Keratinocyte (primary cell): ENCODE data around the gene LAMB1. TPM values are rescaled to one million over a fixed set of nuclear protein-coding genes. Genes with fewer than 3 reads are reported as not detected.

ENCODE experiments used
- DNase-seq: peaks from one replicate; pipeline ENCODE4 v3.0.0-alpha.2; 2011; ENCODE audit warnings: low read depth, missing footprints, low spot score
- FAIRE-seq: peaks from 2 replicates; lab custom pipeline; 2011; peaks lifted over from hg19 to GRCh38; lab: Jason Lieb, UNC
- H2AFZ ChIP-seq: 2 replicates; pipeline ENCODE4 v1.6.0; 2012; ENCODE audit warnings: low read length, control low read depth, inconsistent platforms; ENCODE audit not compliant: control insufficient read depth
- H3K27ac ChIP-seq: 2 replicates; pipeline ENCODE4 v1.5.1; 2011; ENCODE audit warnings: low read length; ENCODE audit not compliant: control insufficient read depth, insufficient read depth
- H3K27me3 ChIP-seq: 3 replicates; pipeline ENCODE4 v1.6.0; 2011; ENCODE audit warnings: low read length; ENCODE audit not compliant: control insufficient read depth, insufficient read depth; ENCODE audit errors: extremely low read depth
- H3K36me3 ChIP-seq, 2 experiments: 2 replicates in 1 of 2; 3 replicates in 1 of 2; pipeline ENCODE4 v1.5.1; 2011; ENCODE audit warnings: low read length in 2 of 2, mild to moderate bottlenecking in 1 of 2; ENCODE audit not compliant: control insufficient read depth in 2 of 2, insufficient read depth in 2 of 2; ENCODE audit errors: extremely low read depth in 1 of 2
- H3K4me1 ChIP-seq: 3 replicates; pipeline ENCODE4 v1.5.1; 2011; ENCODE audit warnings: low read length; ENCODE audit not compliant: control insufficient read depth, insufficient read depth; ENCODE audit errors: extremely low read depth
- H3K4me2 ChIP-seq: 3 replicates; pipeline ENCODE4 v1.6.0; 2011; ENCODE audit warnings: low read depth, low read length; ENCODE audit not compliant: control insufficient read depth, insufficient read depth; ENCODE audit errors: extremely low read depth
- H3K4me3 ChIP-seq, 3 experiments: fragments of 200-600 bp in 1 of 3; sonication (generic) in 1 of 3; 2 replicates in 2 of 3; 3 replicates in 1 of 3; pipeline ENCODE4 v1.5.1; 2011 to 2016; ENCODE audit warnings: low read length in 3 of 3, mild to moderate bottlenecking in 3 of 3, control low read depth in 2 of 3, inconsistent platforms in 1 of 3, low read depth in 1 of 3, mixed read lengths in 1 of 3, mixed run types in 1 of 3, moderate library complexity in 1 of 3; ENCODE audit not compliant: control insufficient read depth in 2 of 3, insufficient read depth in 2 of 3; ENCODE audit errors: extremely low read depth in 1 of 3
- H3K79me2 ChIP-seq: 2 replicates; pipeline ENCODE4 v1.6.0; 2012; ENCODE audit warnings: low read length; ENCODE audit not compliant: control insufficient read depth, insufficient read depth
- H3K9ac ChIP-seq: 3 replicates; pipeline ENCODE4 v1.6.0; 2011; ENCODE audit warnings: low read length; ENCODE audit not compliant: control insufficient read depth, insufficient read depth; ENCODE audit errors: extremely low read depth
- H3K9me1 ChIP-seq: 3 replicates; pipeline ENCODE4 v1.6.0; 2011; ENCODE audit warnings: low read length; ENCODE audit not compliant: control insufficient read depth, insufficient read depth; ENCODE audit errors: extremely low read depth
- H3K9me3 ChIP-seq: 2 replicates; pipeline ENCODE4 v1.5.1; 2012; ENCODE audit warnings: low read depth, low read length; ENCODE audit not compliant: control insufficient read depth
- H4K20me1 ChIP-seq: 3 replicates; pipeline ENCODE4 v1.6.0; 2011; ENCODE audit warnings: low read length; ENCODE audit not compliant: control insufficient read depth, insufficient read depth; ENCODE audit errors: extremely low read depth
- EZH2 ChIP-seq: IDR thresholded peaks from one replicate; pipeline ENCODE4 v1.6.1; 2012; ENCODE audit warnings: inconsistent platforms, mild to moderate bottlenecking, low read length, moderate library complexity
- dilution Hi-C: fragments of 300-500 bp; cut with MboI; formaldehyde crosslinking; loops from one replicate; pipeline ENCODE4 v1.7.0; 2020; ENCODE audit warnings: low sequenced_read_pairs; ENCODE audit not compliant: extremely low pct_ligation_motif_present
- polyA plus RNA-seq, 5 experiments: library from polyadenylated mRNA; depleted of rRNA in 3 of 5; stranded (reverse) in 3 of 5; stranded (forward) in 1 of 5; unstranded in 1 of 5; fragments of >200 nt; gene quantifications; 1 replicate in 1 of 5; 2 replicates in 3 of 5; 3 replicates in 1 of 5; pipeline versions ENCODE4 v1.2.1 to v1.2.3, GENCODE V29; 2011 to 2012; ENCODE audit warnings: missing spikeins in 2 of 5, low read depth in 1 of 5, low replicate concordance in 1 of 5
- TF ChIP-seq, protein P1 (sequence below), 3 experiments: IDR thresholded peaks in 1 of 3; conservative IDR thresholded peaks in 1 of 3; optimal IDR thresholded peaks in 1 of 3; 2 replicates in 2 of 3; 3 replicates in 1 of 3; pipeline versions ENCODE3 to v1.5.1; 2011; ENCODE audit warnings: low read length in 3 of 3, mild to moderate bottlenecking in 3 of 3, moderate library complexity in 2 of 3, control low read depth in 1 of 3, inconsistent platforms in 1 of 3; ENCODE audit not compliant: insufficient read depth in 2 of 3; ENCODE audit errors: extremely low read depth in 1 of 3

LAMB1 gene
- polyA plus RNA-seq, 1 donor (not counting 4 experiments of a cell fraction or from before 2014, with no cell fraction given), result 97.9 TPM

GRCh38 chr7:107949443-107949935, 53.5 kb downstream of the LAMB1 start:
- dilution Hi-C loops, result no loop called here
- Histone ChIP-seq H3K36me3 (peaks cover 21 to 43% of the 10 kb centered on the region in 2 experiments), H3K9me3 (no peaks in the 10 kb centered on the region), H3K79me2 (no peaks in the 10 kb centered on the region), H3K4me1 (peaks cover 36% of the 10 kb centered on the region), H3K9me1 (peaks cover 3% of the 10 kb centered on the region), H3K27me3 (no peaks in the 10 kb centered on the region), H3K27ac (peak overlapping the region; percentile 16), H3K4me2 (peak overlapping the region; percentile 12), H4K20me1 (no peaks in the 10 kb centered on the region), H3K4me3 (no peak overlapping the region), H2AFZ (no peak overlapping the region), H3K9ac (no peak overlapping the region)
- DNase-seq, result no peak
- TF ChIP-seq, protein P1, sequence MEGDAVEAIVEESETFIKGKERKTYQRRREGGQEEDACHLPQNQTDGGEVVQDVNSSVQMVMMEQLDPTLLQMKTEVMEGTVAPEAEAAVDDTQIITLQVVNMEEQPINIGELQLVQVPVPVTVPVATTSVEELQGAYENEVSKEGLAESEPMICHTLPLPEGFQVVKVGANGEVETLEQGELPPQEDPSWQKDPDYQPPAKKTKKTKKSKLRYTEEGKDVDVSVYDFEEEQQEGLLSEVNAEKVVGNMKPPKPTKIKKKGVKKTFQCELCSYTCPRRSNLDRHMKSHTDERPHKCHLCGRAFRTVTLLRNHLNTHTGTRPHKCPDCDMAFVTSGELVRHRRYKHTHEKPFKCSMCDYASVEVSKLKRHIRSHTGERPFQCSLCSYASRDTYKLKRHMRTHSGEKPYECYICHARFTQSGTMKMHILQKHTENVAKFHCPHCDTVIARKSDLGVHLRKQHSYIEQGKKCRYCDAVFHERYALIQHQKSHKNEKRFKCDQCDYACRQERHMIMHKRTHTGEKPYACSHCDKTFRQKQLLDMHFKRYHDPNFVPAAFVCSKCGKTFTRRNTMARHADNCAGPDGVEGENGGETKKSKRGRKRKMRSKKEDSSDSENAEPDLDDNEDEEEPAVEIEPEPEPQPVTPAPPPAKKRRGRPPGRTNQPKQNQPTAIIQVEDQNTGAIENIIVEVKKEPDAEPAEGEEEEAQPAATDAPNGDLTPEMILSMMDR (optimal IDR thresholded peaks at IDR 0.05 in 1 of 3, IDR thresholded peaks at IDR 0.05 in 1 of 3, conservative IDR thresholded peaks at IDR 0.05 in 1 of 3; ENCODE audit: extremely low read depth in 1 of 3, insufficient read depth in 2 of 3, low read length in 3 of 3), result no peak
- no peak for TF ChIP-seq EZH2
- FAIRE-seq, result no peak

DNA sequence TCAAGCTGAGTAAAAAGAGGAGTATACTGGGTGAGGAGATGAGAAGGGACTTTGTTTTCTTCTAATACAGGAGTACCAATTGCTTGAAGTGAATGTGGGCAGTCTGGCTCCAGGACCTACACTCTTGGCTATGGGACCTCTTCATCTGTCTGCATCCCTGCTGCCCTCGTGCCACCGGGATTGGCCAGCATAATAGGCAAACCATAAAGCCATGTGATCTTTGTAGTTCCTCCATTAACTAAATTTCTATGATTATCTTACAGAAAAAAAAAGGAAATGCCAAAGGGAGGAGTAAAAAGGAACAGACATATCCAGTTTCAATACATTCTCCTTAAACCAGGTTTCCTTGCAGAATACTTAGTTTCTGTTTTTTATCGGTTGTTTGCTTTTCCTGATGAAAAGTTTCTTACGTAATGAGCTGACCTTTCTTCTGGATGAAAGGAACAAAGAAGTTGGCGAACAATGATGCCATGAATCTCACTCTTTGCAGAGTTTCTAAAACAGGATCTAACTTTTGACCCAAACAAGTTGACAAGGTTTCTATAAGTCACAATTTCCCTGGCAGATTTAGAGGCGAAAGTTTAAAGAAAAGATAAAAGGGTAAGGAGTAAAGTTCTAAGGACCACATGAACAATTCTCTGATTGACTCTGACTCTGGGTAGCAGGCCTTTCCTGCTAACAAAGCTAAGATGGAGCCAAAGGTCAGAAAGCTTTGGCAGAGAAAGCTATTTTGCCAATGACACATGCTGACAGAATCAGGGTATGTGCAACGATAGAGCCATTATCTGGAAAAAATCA, 54.1 kb downstream of the LAMB1 start:
- no peaks in the 10 kb centered on the region for H4K20me1 ChIP-seq
- dilution Hi-C loops, result no loop called here
- H3K4me3 ChIP-seq, result no peak overlapping the region
- H3K79me2 ChIP-seq, result no peaks in the 10 kb centered on the region
- H3K27ac ChIP-seq, result peak overlapping the region; percentile 16
- DNase-seq (no peak), FAIRE-seq (peak; percentile 57)
- no peak for TF ChIP-seq EZH2
- TF ChIP-seq, protein P1 (optimal IDR thresholded peaks at IDR 0.05 in 1 of 3, IDR thresholded peaks at IDR 0.05 in 1 of 3, conservative IDR thresholded peaks at IDR 0.05 in 1 of 3; ENCODE audit: extremely low read depth in 1 of 3, insufficient read depth in 2 of 3, low read length in 3 of 3), result no peak
- H2AFZ ChIP-seq, result no peak overlapping the region
- peaks cover 36% of the 10 kb centered on the region for H3K4me1 ChIP-seq
- H3K4me2 ChIP-seq, result peak overlapping the region; percentile 12
- H3K9me3 ChIP-seq, result no peaks in the 10 kb centered on the region
- H3K9me1 ChIP-seq, result peaks cover 3% of the 10 kb centered on the region
- no peak overlapping the region for H3K9ac ChIP-seq
- no peaks in the 10 kb centered on the region for H3K27me3 ChIP-seq
- peaks cover 20 to 48% of the 10 kb centered on the region in 2 experiments for H3K36me3 ChIP-seq
